CD4-positive, alpha-beta T cell (primary cell): ENCODE results near the gene TAF4. TPM values are rescaled to one million over a fixed set of nuclear protein-coding genes. Genes with fewer than 3 reads are reported as not detected.

Experiments
- ATAC-seq: fragments of 200-7000 bp; cut with Tn5 transposase; one replicate; pipeline ENCODE4 v1.10.0; 2022; ENCODE audit warnings: mild to moderate bottlenecking; ENCODE audit not compliant: poor library complexity
- CTCF ChIA-PET: fragments of 350-600 bp; sonication (Branson Sonifier 250); formaldehyde crosslinking; loops from one replicate; lab custom pipeline; 2021; ENCODE audit warnings: antibody characterized with exemption, inconsistent platforms; lab: Charles Lee
- POLR2A ChIA-PET: fragments of 350-600 bp; sonication (Branson Sonifier 250); formaldehyde crosslinking; loops from one replicate; lab custom pipeline; 2021; ENCODE audit warnings: antibody characterized with exemption, inconsistent platforms; lab: Charles Lee
- DNase-seq, 14 experiments: peaks; one replicate each; pipeline ENCODE4 v3.0.0-alpha.2; 2013 to 2020; ENCODE audit warnings: mixed read lengths in 2 of 14
- H3K27ac ChIP-seq, 2 donors: one replicate each; pipeline versions ENCODE4 v1.5.1 to v1.7.0; 2013; ENCODE audit warnings: low read length in 2 of 2, low read depth in 1 of 2, mild to moderate bottlenecking in 1 of 2
- H3K27me3 ChIP-seq, 2 experiments: 1 replicate in 1 of 2; 2 replicates in 1 of 2; pipeline versions ENCODE4 v1.6.1 to v1.7.0; 2013; ENCODE audit warnings: low read length in 2 of 2, control low read depth in 1 of 2, mild to moderate bottlenecking in 1 of 2, moderate library complexity in 1 of 2; ENCODE audit not compliant: insufficient read depth in 2 of 2, control insufficient read depth in 1 of 2
- H3K36me3 ChIP-seq: one replicate; pipeline ENCODE4 v1.6.1; 2013; ENCODE audit warnings: low read length, control low read depth; ENCODE audit not compliant: insufficient read depth
- H3K4me1 ChIP-seq: one replicate; pipeline ENCODE4 v1.6.1; 2013; ENCODE audit warnings: low read length, control low read depth; ENCODE audit not compliant: insufficient read depth
- H3K4me3 ChIP-seq: one replicate; pipeline ENCODE4 v1.5.1; 2013; ENCODE audit warnings: mild to moderate bottlenecking, low read length, moderate library complexity
- H3K9me3 ChIP-seq, 2 experiments: 1 replicate in 1 of 2; 2 replicates in 1 of 2; pipeline versions ENCODE4 v1.6.1 to v1.7.0; 2013; ENCODE audit warnings: low read length in 2 of 2, mild to moderate bottlenecking in 2 of 2, control low read depth in 1 of 2, moderate library complexity in 1 of 2; ENCODE audit not compliant: control insufficient read depth in 1 of 2, insufficient read depth in 1 of 2
- H3K27ac Mint-ChIP-seq: one replicate; pipeline ENCODE4 v1.8.0; 2020; ENCODE audit warnings: mixed read lengths
- H3K27me3 Mint-ChIP-seq: one replicate; pipeline ENCODE4 v1.8.0; 2021; ENCODE audit warnings: mixed read lengths
- H3K36me3 Mint-ChIP-seq: one replicate; pipeline ENCODE4 v1.8.0; 2021; ENCODE audit warnings: low read depth, mixed read lengths
- H3K4me1 Mint-ChIP-seq: one replicate; pipeline ENCODE4 v1.8.0; 2021; ENCODE audit warnings: low read depth, mixed read lengths
- H3K4me3 Mint-ChIP-seq: one replicate; pipeline ENCODE4 v1.8.0; 2020; ENCODE audit warnings: mild to moderate bottlenecking, mixed read lengths
- H3K9me3 Mint-ChIP-seq: one replicate; pipeline ENCODE4 v1.8.0; 2020; ENCODE audit warnings: mixed read lengths
- CTCF ChIP-seq: fragments of 200-600 bp; IDR thresholded peaks from one replicate; pipeline ENCODE4 v1.8.0; 2022; ENCODE audit warnings: antibody characterized with exemption, mild to moderate bottlenecking
- intact Hi-C, 2 experiments: fragments of 100-400 bp; cut with DNase I in 1 of 2; cut with micrococcal nuclease in 1 of 2; formaldehyde crosslinking; loops; one replicate each; pipeline versions ENCODE4 v1.15.1 to v1.9.0; 2023 to 2025; cut with DNase I, micrococcal nuclease
- total RNA-seq, 174 experiments: library from RNA in 2 of 174; stranded (reverse) in 2 of 174; gene quantifications; one replicate each; pipeline ENCODE4 v1.2.3 and lab custom pipeline; 2021 to 2026

The TAF4 gene
- total RNA-seq, 2 experiments from 2014 or later: 11.1 to 12.5 TPM

- H3K9me3 Mint-ChIP-seq: no peaks in the 10 kb centered on the region
- intact Hi-C loops: loop anchor here (5.0 to 10.0 kb wide), 2 partner anchors 35 to 47 kb away; no protein-coding TSS in a partner anchor
- peaks cover 14% of the 10 kb centered on the region for H3K36me3 Mint-ChIP-seq
- Histone ChIP-seq H3K36me3 (no peaks in the 10 kb centered on the region), H3K27me3 (no peaks in the 10 kb centered on the region), H3K4me3 (no peak overlapping the region), H3K9me3 (no peaks in the 10 kb centered on the region), H3K27ac (no peak overlapping the region), H3K4me1 (peaks cover 54% of the 10 kb centered on the region)
- POLR2A ChIA-PET: no interaction called here
- peaks cover 54% of the 10 kb centered on the region for H3K4me1 Mint-ChIP-seq
- H3K27me3 Mint-ChIP-seq: no peaks in the 10 kb centered on the region
- CTCF ChIA-PET: no interaction called here
- H3K4me3 Mint-ChIP-seq: peak overlapping the region; percentile 87
- ATAC-seq (no peak), DNase-seq (no peak)
- TF ChIP-seq CTCF: no peak
- H3K27ac Mint-ChIP-seq: peak overlapping the region; percentile 73
Measured at GRCh38 chr20:62061851-62062423, 3.7 kb downstream of the TAF4 start.

GRCh38 chr20:62060631-62061541 is 4.8 kb downstream of the TAF4 start:
- Histone ChIP-seq H3K27ac (no peak overlapping the region), H3K9me3 (no peaks in the 10 kb centered on the region), H3K27me3 (no peaks in the 10 kb centered on the region), H3K4me3 (no peak overlapping the region), H3K36me3 (no peaks in the 10 kb centered on the region), H3K4me1 (peaks cover 51% of the 10 kb centered on the region)
- Mint-ChIP-seq H3K27ac (no peak overlapping the region), H3K27me3 (no peaks in the 10 kb centered on the region), H3K36me3 (peaks cover 9% of the 10 kb centered on the region), H3K9me3 (no peaks in the 10 kb centered on the region), H3K4me3 (peak overlapping the region; percentile 87), H3K4me1 (peaks cover 57% of the 10 kb centered on the region)
- CTCF ChIA-PET: no interaction called here
- intact Hi-C loops: loop anchor here (5.0 to 10.0 kb wide), 2 partner anchors 34 to 46 kb away; no protein-coding TSS in a partner anchor
- POLR2A ChIA-PET: no interaction called here
- DNase-seq (no peak), ATAC-seq (no peak)
- TF ChIP-seq CTCF: no peak

- ATAC-seq (no peak), DNase-seq (no peak)
- no peaks in the 10 kb centered on the region for H3K27me3 ChIP-seq
- no peak overlapping the region for H3K4me3 ChIP-seq
- H3K4me3 Mint-ChIP-seq: peak overlapping the region; percentile 30
- ChIA-PET CTCF (no interaction called here), POLR2A (interaction anchor here (0.5 to 0.6 kb wide), 2 partner anchors 9 to 61 kb away, joined by 3 read pairs; no protein-coding TSS in a partner anchor)
- no peaks in the 10 kb centered on the region for H3K9me3 Mint-ChIP-seq
- H3K4me1 ChIP-seq: peaks cover 51% of the 10 kb centered on the region
- intact Hi-C loops: loop anchor here (5.0 to 10.0 kb wide), 2 partner anchors 33 to 45 kb away; no protein-coding TSS in a partner anchor
- H3K36me3 Mint-ChIP-seq: peaks cover 10% of the 10 kb centered on the region
- H3K27me3 Mint-ChIP-seq: no peaks in the 10 kb centered on the region
- H3K27ac ChIP-seq: no peak overlapping the region
- no peaks in the 10 kb centered on the region for H3K36me3 ChIP-seq
- H3K27ac Mint-ChIP-seq: peak overlapping the region; percentile 78
- no peak for TF ChIP-seq CTCF
- no peaks in the 10 kb centered on the region for H3K9me3 ChIP-seq
- peaks cover 59% of the 10 kb centered on the region for H3K4me1 Mint-ChIP-seq
Measured at GRCh38 chr20:62059920-62060630, 5.6 kb downstream of the TAF4 start.
